Measurements from ENCODE around the gene TAF5L.

- TF ChIP-seq CTCF (IDR thresholded peaks at IDR 0.05; ENCODE audit: control extremely low read depth in 1 of 3, insufficient read depth in 1 of 3, low read depth in 1 of 3, low read length in 3 of 3) (no peak), YY1 (IDR thresholded peaks at IDR 0.05; ENCODE audit: low read depth, low read length) (no peak), CREB1 (IDR thresholded peaks at IDR 0.05) (no peak), POLR2A (IDR thresholded peaks at IDR 0.05; ENCODE audit: control extremely low read depth in 1 of 2, low read depth in 2 of 2, low read length in 2 of 2) (no peak), GTF2F1 (IDR thresholded peaks at IDR 0.05; ENCODE audit: borderline replicate concordance, low read depth, low read length) (no peak), RFX5 (IDR thresholded peaks at IDR 0.05; ENCODE audit: borderline replicate concordance, low read depth, low read length) (no peak), HDAC6 (IDR thresholded peaks at IDR 0.05; ENCODE audit: low read depth, low read length) (no peak), JUN (IDR thresholded peaks at IDR 0.05; ENCODE audit: low read depth, low read length) (no peak)
Measured at GRCh38 chr1:229674042-229674441, 48.1 kb upstream of the TAF5L start.
